ENCODE results near the gene ASF1A.

The ASF1A gene

GRCh38 chr6:118913161-118913560 lies 19.2 kb downstream of the ASF1A start:
- no peak for DNase-seq (ENCODE audit: low read depth)

GRCh38 chr6:118914598-118914997 lies 20.6 kb downstream of the ASF1A start:
- DNase-seq (ENCODE audit: low read depth) = no peak

DNA sequence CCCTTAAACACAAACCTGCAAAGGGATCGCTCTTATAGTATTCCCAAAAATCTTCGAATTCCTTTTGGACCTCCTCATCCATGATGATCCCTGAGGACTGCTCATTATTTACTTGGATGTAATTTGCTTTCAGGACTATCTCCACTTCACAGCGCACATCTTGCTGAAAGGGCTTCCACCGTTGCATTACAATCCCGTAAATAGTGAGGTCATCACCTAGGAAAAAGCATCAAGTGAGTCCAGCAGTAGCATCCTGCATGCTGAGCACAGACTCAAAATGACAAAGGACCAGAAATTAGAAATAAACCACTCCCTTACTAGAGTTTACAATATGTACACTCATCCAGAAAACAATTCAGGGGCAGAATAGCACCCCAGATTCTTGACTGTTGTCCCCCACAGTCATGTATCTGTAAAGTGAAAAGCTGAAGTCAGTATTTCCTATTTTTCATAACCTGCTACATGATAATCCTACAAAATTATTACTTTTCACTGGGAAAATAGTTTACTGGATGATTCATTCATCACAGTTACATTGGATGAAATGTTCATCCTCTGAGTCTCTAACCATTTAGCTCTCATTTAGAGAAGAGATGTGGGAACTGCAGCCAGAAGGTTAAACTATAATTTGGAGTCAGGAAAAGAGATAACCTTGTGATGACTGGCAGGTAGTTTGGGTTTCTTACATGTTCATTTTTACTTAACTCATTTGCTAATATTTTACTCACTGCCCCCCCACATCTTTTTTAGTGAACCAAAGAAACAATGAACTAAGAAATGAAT lies 23.8 kb downstream of the ASF1A start:
- DNase-seq (ENCODE audit: low read depth) = no peak

- no peak for DNase-seq (ENCODE audit: low read depth)
Observed at GRCh38 chr6:118918329-118918725, 24.4 kb downstream of the ASF1A start.

- DNase-seq (ENCODE audit: low read depth) = no peak
Observed at GRCh38 chr6:118921084-118921483, 27.1 kb downstream of the ASF1A start.

DNA sequence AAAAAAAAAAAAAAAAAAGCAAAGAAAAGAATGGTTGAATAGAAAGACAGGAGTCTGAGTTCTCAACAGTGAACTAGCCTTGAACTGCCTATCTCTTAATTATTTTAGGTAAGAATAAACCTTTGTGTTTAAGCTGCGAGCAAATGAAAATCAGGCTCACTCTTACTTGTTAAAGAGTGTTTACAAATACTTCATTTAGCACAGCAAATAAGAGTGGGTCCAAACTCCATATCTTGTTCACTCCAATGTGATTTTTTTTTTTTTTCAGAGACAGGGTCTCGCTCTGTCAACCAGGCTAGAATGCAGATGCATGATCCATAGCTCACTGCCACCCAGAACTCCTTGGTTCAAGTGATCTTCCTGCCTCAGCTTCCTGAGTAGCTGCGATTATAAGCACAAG lies 29.1 kb downstream of the ASF1A start:
- DNase-seq (ENCODE audit: low read depth) = no peak

DNA sequence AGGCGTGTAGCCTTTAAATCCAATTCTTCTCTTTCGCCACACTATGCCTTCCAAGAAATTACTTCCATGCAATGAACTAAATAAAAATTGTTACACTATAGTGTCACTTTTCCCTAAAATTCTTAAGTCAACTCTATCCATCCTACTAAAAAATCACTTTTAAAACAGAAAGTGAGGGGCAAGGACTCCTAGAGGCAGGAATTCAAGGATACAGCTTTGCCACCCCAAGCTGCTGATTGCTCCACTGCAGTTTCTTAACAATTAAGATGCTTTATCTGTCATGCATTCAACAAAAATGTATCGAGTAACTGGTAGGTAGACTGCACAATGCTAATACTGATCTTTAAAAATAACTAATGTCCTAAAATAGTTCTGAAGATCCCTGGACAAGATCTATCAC lies 36.7 kb downstream of the ASF1A start:
- no peak for DNase-seq (ENCODE audit: low read depth)

GRCh38 chr6:118931436-118931835 lies 37.5 kb downstream of the ASF1A start:
- DNase-seq (ENCODE audit: low read depth) = no peak

GRCh38 chr6:118932421-118932820 lies 38.5 kb downstream of the ASF1A start:
- no peak for DNase-seq (ENCODE audit: low read depth)

DNA sequence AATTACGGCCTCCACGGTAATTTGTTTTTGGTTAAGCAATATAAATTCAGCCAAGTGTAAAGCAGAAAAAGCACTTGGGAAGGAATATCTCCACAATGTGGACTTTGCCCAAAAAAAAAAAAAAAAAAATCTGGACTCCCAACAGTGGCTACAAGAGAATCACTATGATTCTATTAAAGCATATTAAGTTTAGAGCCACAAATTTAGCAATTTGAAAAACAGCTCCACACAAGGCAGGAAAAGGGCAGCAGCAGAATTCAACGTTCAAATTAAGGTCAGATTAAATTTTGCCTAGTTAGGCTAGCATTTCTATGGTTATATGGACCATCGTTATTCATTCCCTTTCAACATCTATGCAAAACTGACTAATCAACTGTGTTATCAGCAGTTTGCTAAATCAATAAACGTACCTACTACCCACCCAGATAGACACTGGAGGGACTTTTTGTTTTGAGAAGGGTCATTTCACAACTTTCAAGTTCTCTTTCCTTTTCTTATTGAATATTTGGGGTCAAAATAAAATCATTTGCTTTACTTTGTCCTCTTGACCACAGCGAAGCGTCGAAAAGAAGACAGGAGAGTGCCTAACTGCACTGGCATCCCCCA lies 40.0 kb downstream of the ASF1A start:
- no peak for DNase-seq (ENCODE audit: low read depth)

GRCh38 chr6:118934461-118935330 lies 40.7 kb downstream of the ASF1A start, which contains the start of gene MCM9:
MCM9 (minus strand) TSS chr6:118935159; CDS start chr6:118931723, 3,436 bp downstream.
- DNase-seq (ENCODE audit: low read depth) = peak; percentile 87

GRCh38 chr6:118935331-118935668 lies 41.3 kb downstream of the ASF1A start:
- no peak for DNase-seq (ENCODE audit: low read depth)

DNA sequence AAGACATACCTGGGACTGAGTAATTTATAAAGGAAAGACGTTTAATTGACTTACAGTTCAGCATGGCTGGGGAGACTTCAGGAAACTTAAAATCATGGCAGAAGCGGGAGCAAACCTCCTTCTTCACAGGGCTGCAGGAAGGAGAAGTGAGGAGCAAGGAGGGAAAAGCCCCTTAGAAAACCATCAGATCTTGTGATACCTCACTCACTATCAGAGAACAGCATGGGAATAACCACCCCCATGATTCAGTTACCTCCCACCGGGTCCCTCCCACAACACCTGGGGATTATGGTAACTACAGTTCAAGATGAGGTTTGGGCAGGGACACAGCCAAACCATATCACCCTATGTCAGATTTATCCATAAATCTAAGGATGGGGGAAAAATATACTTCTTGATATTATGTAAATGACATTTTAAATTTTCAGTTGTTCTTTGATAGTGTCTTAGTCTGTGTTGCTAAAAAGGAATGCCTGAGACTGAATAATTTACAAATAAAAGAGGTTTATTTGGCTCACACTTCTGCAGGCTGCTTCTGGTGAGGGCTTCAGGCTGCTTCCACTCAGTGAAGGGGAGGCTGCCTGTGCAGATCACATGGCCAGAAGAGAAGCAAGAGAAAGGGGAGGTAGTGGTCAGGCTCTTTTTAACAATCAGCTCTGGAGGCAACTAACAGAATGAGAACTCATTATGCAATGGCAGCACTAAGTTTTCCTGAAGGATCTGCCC lies 42.2 kb downstream of the ASF1A start:
- no peak for DNase-seq (ENCODE audit: low read depth)

GRCh38 chr6:118939683-118940082 lies 45.7 kb downstream of the ASF1A start:
- no peak for DNase-seq (ENCODE audit: low read depth)

DNA sequence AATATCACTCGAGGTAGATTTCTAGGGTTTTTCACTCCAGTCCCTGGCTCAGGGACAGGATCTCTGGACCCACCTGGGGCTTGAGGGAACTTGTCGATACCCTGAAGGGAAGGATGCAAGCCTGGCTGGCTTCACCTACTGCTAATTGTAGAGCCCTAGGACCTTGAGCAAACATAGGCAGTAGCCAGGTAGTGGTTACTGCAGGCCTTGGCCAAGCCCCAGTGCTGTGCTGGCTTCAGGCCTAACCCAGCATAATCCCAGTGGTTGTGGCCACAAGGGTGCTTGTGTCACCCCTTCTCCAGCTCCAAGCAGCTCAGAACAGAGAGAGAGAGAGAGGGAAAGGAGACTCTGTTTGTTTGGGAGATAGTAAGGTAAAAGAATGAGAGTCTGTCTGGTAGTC lies 46.8 kb downstream of the ASF1A start:
- DNase-seq (ENCODE audit: low read depth) = no peak

DNA sequence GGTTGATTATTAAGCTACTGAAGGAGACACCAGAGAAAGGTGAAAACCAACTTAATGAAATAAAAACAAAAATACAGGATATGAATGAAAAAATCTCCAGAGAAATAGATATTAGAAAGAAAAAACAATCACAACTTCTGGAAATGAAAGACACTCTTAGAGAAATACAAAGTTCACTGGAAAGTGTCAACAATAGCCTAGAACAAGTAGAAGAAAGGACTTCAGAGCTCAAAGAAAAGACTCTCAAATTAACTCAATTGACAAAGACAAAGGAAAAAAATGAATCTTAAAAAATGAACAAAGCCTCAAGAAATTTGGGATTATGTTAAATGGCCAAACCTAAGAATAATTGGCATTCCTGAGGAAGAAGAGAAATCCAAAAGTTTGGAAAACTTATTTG lies 51.3 kb downstream of the ASF1A start:
- DNase-seq (ENCODE audit: low read depth) = no peak

- no peak for DNase-seq (ENCODE audit: low read depth)
Observed at GRCh38 chr6:118952683-118953082, 58.7 kb downstream of the ASF1A start.

DNA sequence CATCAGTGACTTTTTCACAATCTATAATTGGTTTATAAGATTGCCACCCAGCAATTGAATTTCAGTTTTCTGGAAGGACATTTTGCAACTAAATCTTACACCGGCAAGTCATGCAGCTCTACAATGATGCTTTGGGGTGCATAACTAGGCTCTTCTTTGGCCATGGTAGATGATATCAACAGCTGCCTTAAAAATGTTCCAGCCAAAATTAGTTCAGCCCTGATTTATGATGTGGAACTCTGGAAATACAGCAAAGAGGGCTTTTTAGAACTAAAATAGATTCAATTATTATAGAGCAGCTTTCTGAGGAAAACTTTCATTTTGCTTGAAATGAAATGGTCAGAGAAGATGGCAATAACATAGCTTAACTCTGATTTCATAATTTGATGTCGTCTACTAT lies 59.4 kb downstream of the ASF1A start:
- DNase-seq (ENCODE audit: low read depth) = no peak

Measured in stimulated activated CD8-positive, alpha-beta memory T cell treated with anti-CD3 and anti-CD28 coated beads, Interleukin-4, amount 100 ng/mL, for 24 hours (primary cell).